ENCODE data around the gene EEA1. TPM values are rescaled to one million over a fixed set of nuclear protein-coding genes. Genes with fewer than 3 reads are reported as not detected.

The EEA1 gene
- total RNA-seq (2022; extraction: Qiagen RNA extraction; ENCODE audit: low read depth) = 2.5 to 7.7 TPM (median 5.3 TPM) in 5 replicates

DNA sequence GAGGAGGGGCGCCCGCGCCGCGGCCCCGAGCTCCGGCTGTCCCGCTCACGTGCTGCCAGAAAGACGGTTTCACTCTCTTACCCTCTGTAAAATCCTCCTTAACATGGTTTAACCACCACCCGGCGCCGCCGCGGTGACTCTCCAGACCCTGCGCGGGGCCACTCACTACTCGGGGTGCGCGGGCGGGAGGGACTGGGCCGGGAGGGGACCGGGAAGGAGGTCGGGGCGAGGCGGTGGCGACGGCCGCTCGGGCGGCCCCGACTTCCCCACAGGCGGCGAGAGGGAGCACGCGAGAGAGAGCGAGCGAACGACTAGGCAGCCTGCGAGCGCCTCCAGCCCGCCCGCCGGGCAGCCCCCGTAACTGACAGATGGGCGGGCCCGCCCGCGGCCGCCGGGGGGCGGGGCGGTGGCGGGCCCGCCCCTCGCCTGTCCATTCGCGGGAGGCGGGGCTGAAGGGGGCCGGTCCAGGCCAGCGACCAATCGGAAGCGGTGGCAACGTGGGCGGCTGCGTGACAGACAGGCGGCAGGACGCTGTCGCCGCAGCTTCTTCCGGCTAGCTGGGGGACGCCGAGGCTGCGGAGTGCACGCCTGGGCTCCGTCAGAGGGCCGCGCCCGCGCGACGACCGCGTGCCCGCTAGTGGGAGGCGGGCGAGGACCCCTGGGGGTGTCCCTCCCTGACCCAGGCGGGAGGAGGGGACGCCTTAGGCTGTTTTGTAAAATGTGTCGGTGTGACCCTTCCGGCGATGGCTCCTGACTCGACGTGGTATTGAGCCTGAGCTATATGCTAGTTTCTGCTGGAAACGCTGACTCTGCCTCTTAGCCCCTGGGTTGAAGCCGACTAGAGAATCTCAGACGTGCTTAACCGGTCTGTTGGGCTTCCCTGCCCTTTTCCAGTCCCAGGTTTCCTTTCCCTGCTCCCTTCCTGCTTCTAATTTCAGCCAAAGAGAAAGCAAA is at the start of gene EEA1:
EEA1 (minus strand) TSS at position 334 of the 954 bp plus-strand sequence; CDS start at position 105, 229 bp downstream.

Other genes with a start within 250 kb of the EEA1 start
- 0.07 TPM in 1 of 5 replicates, not detected in the others for gene PLEKHG7, start 226.3 kb downstream of the EEA1 start, total RNA-seq (2022; extraction: Qiagen RNA extraction; ENCODE audit: low read depth)